ENCODE results near the gene RBP2.

DNA sequence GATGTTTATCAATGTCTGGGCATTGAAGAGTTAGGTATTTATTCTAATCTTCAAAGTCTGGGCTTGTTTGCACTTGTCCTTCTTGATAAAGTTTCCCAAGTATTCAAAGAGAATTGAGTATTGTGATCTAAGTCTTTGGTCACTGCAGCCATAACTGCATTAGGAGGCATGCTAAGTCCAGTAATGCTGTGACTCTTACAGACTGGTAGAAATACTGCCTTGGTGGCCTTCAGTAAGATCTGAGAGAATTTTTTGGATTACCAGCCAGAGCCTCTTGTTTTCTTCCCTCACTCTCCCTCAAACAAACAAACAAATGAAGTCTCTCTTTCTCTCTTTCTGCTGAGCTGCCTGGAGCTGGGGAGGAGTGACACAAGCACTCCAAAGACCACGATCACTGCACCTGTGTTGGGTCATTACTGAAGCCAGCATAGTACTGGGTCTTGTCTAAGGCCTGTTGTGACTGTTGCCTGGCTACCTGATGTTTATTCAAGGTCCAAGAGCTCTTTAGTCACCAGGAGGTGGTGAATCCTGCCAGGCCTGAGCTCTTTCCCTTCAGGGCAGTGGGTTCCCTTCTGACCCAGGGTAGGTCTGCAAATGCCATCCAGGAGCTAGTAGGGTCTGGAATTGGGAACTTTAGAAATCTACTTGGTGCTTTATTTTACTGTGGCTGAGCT is 14.8 kb upstream of the RBP2 start:
- TF ChIP-seq, protein P1, sequence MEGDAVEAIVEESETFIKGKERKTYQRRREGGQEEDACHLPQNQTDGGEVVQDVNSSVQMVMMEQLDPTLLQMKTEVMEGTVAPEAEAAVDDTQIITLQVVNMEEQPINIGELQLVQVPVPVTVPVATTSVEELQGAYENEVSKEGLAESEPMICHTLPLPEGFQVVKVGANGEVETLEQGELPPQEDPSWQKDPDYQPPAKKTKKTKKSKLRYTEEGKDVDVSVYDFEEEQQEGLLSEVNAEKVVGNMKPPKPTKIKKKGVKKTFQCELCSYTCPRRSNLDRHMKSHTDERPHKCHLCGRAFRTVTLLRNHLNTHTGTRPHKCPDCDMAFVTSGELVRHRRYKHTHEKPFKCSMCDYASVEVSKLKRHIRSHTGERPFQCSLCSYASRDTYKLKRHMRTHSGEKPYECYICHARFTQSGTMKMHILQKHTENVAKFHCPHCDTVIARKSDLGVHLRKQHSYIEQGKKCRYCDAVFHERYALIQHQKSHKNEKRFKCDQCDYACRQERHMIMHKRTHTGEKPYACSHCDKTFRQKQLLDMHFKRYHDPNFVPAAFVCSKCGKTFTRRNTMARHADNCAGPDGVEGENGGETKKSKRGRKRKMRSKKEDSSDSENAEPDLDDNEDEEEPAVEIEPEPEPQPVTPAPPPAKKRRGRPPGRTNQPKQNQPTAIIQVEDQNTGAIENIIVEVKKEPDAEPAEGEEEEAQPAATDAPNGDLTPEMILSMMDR (IDR thresholded peaks at IDR 0.05): no peak
- TF ChIP-seq POLR2AphosphoS5 (IDR thresholded peaks at IDR 0.05): no peak
